Measurements from ENCODE around the gene UCK1.

UCK1 gene

GRCh38 chr9:131475111-131475955, 55.7 kb downstream of the UCK1 start:
- H3K4me3 ChIP-seq (ENCODE audit: low read depth, low read length) = no peak overlapping the region
- TF ChIP-seq, protein P1, sequence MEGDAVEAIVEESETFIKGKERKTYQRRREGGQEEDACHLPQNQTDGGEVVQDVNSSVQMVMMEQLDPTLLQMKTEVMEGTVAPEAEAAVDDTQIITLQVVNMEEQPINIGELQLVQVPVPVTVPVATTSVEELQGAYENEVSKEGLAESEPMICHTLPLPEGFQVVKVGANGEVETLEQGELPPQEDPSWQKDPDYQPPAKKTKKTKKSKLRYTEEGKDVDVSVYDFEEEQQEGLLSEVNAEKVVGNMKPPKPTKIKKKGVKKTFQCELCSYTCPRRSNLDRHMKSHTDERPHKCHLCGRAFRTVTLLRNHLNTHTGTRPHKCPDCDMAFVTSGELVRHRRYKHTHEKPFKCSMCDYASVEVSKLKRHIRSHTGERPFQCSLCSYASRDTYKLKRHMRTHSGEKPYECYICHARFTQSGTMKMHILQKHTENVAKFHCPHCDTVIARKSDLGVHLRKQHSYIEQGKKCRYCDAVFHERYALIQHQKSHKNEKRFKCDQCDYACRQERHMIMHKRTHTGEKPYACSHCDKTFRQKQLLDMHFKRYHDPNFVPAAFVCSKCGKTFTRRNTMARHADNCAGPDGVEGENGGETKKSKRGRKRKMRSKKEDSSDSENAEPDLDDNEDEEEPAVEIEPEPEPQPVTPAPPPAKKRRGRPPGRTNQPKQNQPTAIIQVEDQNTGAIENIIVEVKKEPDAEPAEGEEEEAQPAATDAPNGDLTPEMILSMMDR (conservative IDR thresholded peaks at IDR 0.05; ENCODE audit: low read depth, low read length) = no peak
- DNase-seq (ENCODE audit: low read depth) = no peak

- no peak for DNase-seq (ENCODE audit: low read depth)
- no peak overlapping the region for H3K4me3 ChIP-seq (ENCODE audit: low read depth, low read length)
- TF ChIP-seq, protein P1 (conservative IDR thresholded peaks at IDR 0.05; ENCODE audit: low read depth, low read length) = no peak
Measured at GRCh38 chr9:131474711-131475110, 56.4 kb downstream of the UCK1 start.

DNA sequence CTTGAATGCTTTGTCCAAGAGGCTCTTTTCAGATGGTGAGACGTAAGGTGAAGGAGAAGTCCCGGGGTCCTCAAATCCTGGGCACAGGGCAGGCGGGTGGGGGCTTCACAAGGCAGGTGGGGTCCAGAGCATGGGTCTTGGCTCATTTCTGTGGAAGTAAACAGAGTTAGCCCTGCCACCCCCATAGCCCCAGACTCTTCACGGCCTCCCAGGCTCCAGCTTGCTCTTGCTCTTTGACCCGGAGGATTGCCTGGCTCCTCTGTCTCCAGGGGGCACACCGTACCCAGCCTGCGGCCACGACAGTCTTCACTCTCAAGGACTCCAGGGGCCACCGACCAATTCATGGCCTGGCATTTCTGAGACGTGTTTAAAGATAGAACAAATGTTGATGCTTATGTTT, 57.2 kb downstream of the UCK1 start:
- no peak for DNase-seq (ENCODE audit: low read depth)
- H3K4me3 ChIP-seq (ENCODE audit: low read depth, low read length) = no peak overlapping the region
- TF ChIP-seq, protein P1 (conservative IDR thresholded peaks at IDR 0.05; ENCODE audit: low read depth, low read length) = no peak
